IMR-90 (cell line): Measurements from ENCODE around the gene SELENOV. TPM values are rescaled to one million over a fixed set of nuclear protein-coding genes. Genes with fewer than 3 reads are reported as not detected.

Experiments
- ATAC-seq: fragments of 200-7000 bp; cut with Tn5 transposase; 2 replicates; pipeline ENCODE4 v1.9.1; 2020; ENCODE audit warnings: low read depth, mild to moderate bottlenecking, moderate library complexity
- BruUV-seq: library from RNA; stranded (reverse); fragments of 400-500 nt; replicated peaks from 2 replicates; lab custom pipeline; 2021; lab: Mats Ljungman, UMichigan
- CTCF ChIA-PET: fragments of 300-600 bp; formaldehyde crosslinking; extraction: SDS; loops from one replicate; lab custom pipeline; 2021; ENCODE audit warnings: antibody characterized with exemption; lab: Yijun Ruan, JAX
- POLR2A ChIA-PET: fragments of 300-600 bp; sonication (Branson Sonifier 250); formaldehyde crosslinking; loops from one replicate; lab custom pipeline; 2022; ENCODE audit warnings: antibody characterized with exemption; ENCODE audit not compliant: unreplicated experiment; lab: Charles Lee
- DNase-seq: peaks from one replicate; pipeline ENCODE4 v3.0.0; 2013
- H2AFZ ChIP-seq: replicated peaks from 2 replicates; pipeline ENCODE3; 2013; ENCODE audit warnings: low read length, mild to moderate bottlenecking; ENCODE audit not compliant: poor library complexity
- H2AK5ac ChIP-seq: 2 replicates; pipeline ENCODE4 v1.6.1; 2013; ENCODE audit warnings: low read depth, low read length, inconsistent platforms
- H2AK9ac ChIP-seq: replicated peaks from 2 replicates; pipeline ENCODE3; 2013; ENCODE audit warnings: mild to moderate bottlenecking, low read depth, low read length, moderate library complexity; ENCODE audit not compliant: poor library complexity
- H2BK120ac ChIP-seq: 2 replicates; pipeline ENCODE4 v1.6.1; 2013; ENCODE audit warnings: low read depth, low read length, inconsistent platforms
- H2BK15ac ChIP-seq: 3 replicates; pipeline ENCODE4 v1.6.1; 2013; ENCODE audit warnings: low read depth, low read length, inconsistent platforms
- H2BK20ac ChIP-seq: 2 replicates; pipeline ENCODE4 v1.6.1; 2013; ENCODE audit warnings: low read depth, mild to moderate bottlenecking, inconsistent platforms, low read length, moderate library complexity
- H2BK5ac ChIP-seq: 2 replicates; pipeline ENCODE4 v1.6.1; 2013; ENCODE audit warnings: mild to moderate bottlenecking, low read depth, low read length, inconsistent platforms; ENCODE audit not compliant: poor library complexity, severe bottlenecking
- H3K14ac ChIP-seq: replicated peaks from 2 replicates; pipeline ENCODE4 v1.6.1; 2013; ENCODE audit warnings: low read depth, low read length, inconsistent platforms
- H3K18ac ChIP-seq: 2 replicates; pipeline ENCODE4 v1.6.1; 2013; ENCODE audit warnings: low read depth, low read length, control low read depth
- H3K23ac ChIP-seq: 2 replicates; pipeline ENCODE4 v1.6.1; 2013; ENCODE audit warnings: low read depth, low read length, inconsistent platforms
- H3K27ac ChIP-seq: 2 replicates; pipeline ENCODE4 v1.5.1; 2013; ENCODE audit warnings: mild to moderate bottlenecking, control low read depth, low read length; ENCODE audit not compliant: insufficient read depth
- H3K27me3 ChIP-seq: 2 replicates; pipeline ENCODE4 v1.6.1; 2013; ENCODE audit warnings: low read length; ENCODE audit not compliant: control insufficient read depth, insufficient read depth
- H3K36me3 ChIP-seq: 2 replicates; pipeline ENCODE4 v1.6.1; 2013; ENCODE audit warnings: low read length, mixed read lengths; ENCODE audit not compliant: control insufficient read depth, insufficient read depth
- H3K4ac ChIP-seq: 2 replicates; pipeline ENCODE4 v1.6.1; 2013; ENCODE audit warnings: low read depth, low read length, inconsistent platforms
- H3K4me1 ChIP-seq: 2 replicates; pipeline ENCODE4 v1.6.1; 2013; ENCODE audit warnings: low read length, mixed read lengths; ENCODE audit not compliant: control insufficient read depth, insufficient read depth
- H3K4me2 ChIP-seq: 2 replicates; pipeline ENCODE4 v1.6.1; 2013; ENCODE audit warnings: low read depth, mild to moderate bottlenecking, control low read depth, low read length, moderate library complexity
- H3K4me3 ChIP-seq: 2 replicates; pipeline ENCODE4 v1.5.1; 2013; ENCODE audit warnings: low read depth, mild to moderate bottlenecking, control low read depth, low read length, moderate library complexity; ENCODE audit not compliant: insufficient read depth
- H3K56ac ChIP-seq: 2 replicates; pipeline ENCODE4 v1.6.1; 2013; ENCODE audit warnings: low read length, inconsistent platforms; ENCODE audit not compliant: insufficient read depth; ENCODE audit errors: extremely low read depth
- H3K79me1 ChIP-seq, 2 experiments: 2 replicates each; pipeline ENCODE4 v1.6.1; 2013; ENCODE audit warnings: low read length in 2 of 2, inconsistent platforms in 1 of 2, low read depth in 1 of 2
- H3K9ac ChIP-seq: 2 replicates; pipeline ENCODE4 v1.6.1; 2013; ENCODE audit warnings: low read depth, low read length, control low read depth
- H3K9me1 ChIP-seq: 2 replicates; pipeline ENCODE4 v1.6.1; 2013; ENCODE audit warnings: low read length, inconsistent platforms; ENCODE audit not compliant: insufficient read depth
- H3K9me3 ChIP-seq: 2 replicates; pipeline ENCODE4 v1.6.1; 2013; ENCODE audit warnings: low read length; ENCODE audit not compliant: control insufficient read depth, insufficient read depth
- H4K20me1 ChIP-seq: 2 replicates; pipeline ENCODE4 v1.6.1; 2013; ENCODE audit warnings: low read length, inconsistent platforms; ENCODE audit not compliant: insufficient read depth
- H4K5ac ChIP-seq: 2 replicates; pipeline ENCODE4 v1.6.1; 2013; ENCODE audit warnings: mild to moderate bottlenecking, low read depth, low read length, control low read depth
- H4K8ac ChIP-seq, 2 experiments: 2 replicates each; pipeline ENCODE4 v1.6.1; 2013; ENCODE audit warnings: low read depth in 2 of 2, low read length in 2 of 2, control low read depth in 1 of 2, inconsistent platforms in 1 of 2
- H4K91ac ChIP-seq: 2 replicates; pipeline ENCODE4 v1.6.1; 2013; ENCODE audit warnings: low read depth, low read length, inconsistent platforms; ENCODE audit not compliant: insufficient read depth
- BHLHE40 ChIP-seq: fragments of 150-350 bp; IDR thresholded peaks from 2 replicates; pipeline ENCODE4 v1.6.1; 2016; ENCODE audit warnings: mild to moderate bottlenecking, low read depth, low read length
- FOS ChIP-seq: fragments of 150-350 bp; IDR thresholded peaks from 2 replicates; pipeline ENCODE4 v1.6.1; 2016; ENCODE audit warnings: low read depth, low read length
- MAFK ChIP-seq: IDR thresholded peaks from 2 replicates; pipeline ENCODE4 v1.6.1; 2012; ENCODE audit warnings: low read depth, low read length, improper control_type of control experiment
- MXI1 ChIP-seq: IDR thresholded peaks from 2 replicates; pipeline ENCODE4 v1.6.1; 2012; ENCODE audit warnings: low read depth, mild to moderate bottlenecking, low read length, moderate library complexity, borderline replicate concordance
- USF2 ChIP-seq: fragments of 150-350 bp; IDR thresholded peaks from 2 replicates; pipeline ENCODE4 v1.6.1; 2017; ENCODE audit warnings: mild to moderate bottlenecking, antibody characterized with exemption, low read length, low read depth
- WGBS, 2 experiments: methylation state at CpG; one replicate each; pipeline versions ENCODE4 v1.1.5 to v1.1.7; 2013; ENCODE audit warnings: missing lambda C conversion rate in 2 of 2; ENCODE audit not compliant: insufficient read length in 1 of 2; ENCODE audit errors: extremely low coverage in 2 of 2; 5-methylcytosine and 5-hydroxymethylcytosine counted together
- dilution Hi-C: fragments of 300-500 bp; cut with HindIII; formaldehyde crosslinking; loops from one replicate; pipeline ENCODE4 v1.14.3; 2018; ENCODE audit warnings: low sequenced_read_pairs; ENCODE audit not compliant: unreplicated experiment
- in situ Hi-C: fragments of 300-500 bp; cut with MboI; formaldehyde crosslinking; loops from 3 replicates; pipeline ENCODE4 v1.14.3; 2019; ENCODE audit warnings: low sequenced_read_pairs, inconsistent platforms, mixed read lengths
- intact Hi-C: fragments of 100-400 bp; cut with micrococcal nuclease; formaldehyde crosslinking; loops from 2 replicates; pipeline ENCODE4 v1.10.0; 2022
- polyA plus RNA-seq, 3 experiments: library from polyadenylated mRNA; depleted of rRNA; stranded (reverse); fragments of >200 nt; gene quantifications; 2 replicates each; pipeline ENCODE4 v1.2.3, GENCODE V29; 2012; ENCODE audit warnings: low replicate concordance in 1 of 3
- total RNA-seq: library from RNA; depleted of rRNA; stranded (reverse); fragments of >200 nt; gene quantifications from 2 replicates; pipeline ENCODE4 v1.2.3, GENCODE V29; 2012

The SELENOV gene
- total and polyA plus RNA-seq, 2 of the 4 experiments (the other 2 are of a cell fraction) = not detected

GRCh38 chr19:39506944-39507714, 7.8 kb upstream of the SELENOV start:
- Histone ChIP-seq H4K8ac (peak overlapping the region; percentile 66 to 97), H3K4ac (peak overlapping the region; percentile 50; the same call in 1 of the 2 replicates), H3K56ac (no peak overlapping the region), H2BK20ac (no peak overlapping the region), H3K36me3 (no peaks in the 10 kb centered on the region), H2AK5ac (no peak overlapping the region), H4K91ac (no peak overlapping the region), H2AK9ac (peak overlapping the region; percentile 93), H3K4me1 (no peaks in the 10 kb centered on the region), H3K27me3 (peaks cover 23% of the 10 kb centered on the region; the same call in 1 of the 2 replicates), H3K4me2 (peak overlapping the region; percentile 75), H3K4me3 (peak overlapping the region; percentile 65), H2BK5ac (no peak overlapping the region), H3K14ac (no peak overlapping the region; the same call in 1 of the 2 replicates), H3K9ac (peak overlapping the region; percentile 33; the same call in 1 of the 2 replicates), H3K9me3 (no peaks in the 10 kb centered on the region), H3K9me1 (peaks cover 3% of the 10 kb centered on the region; the same call in 1 of the 2 replicates), H3K18ac (no peak overlapping the region), H2BK120ac (no peak overlapping the region), H2BK15ac (no peak overlapping the region), H3K79me1 (no peaks in the 10 kb centered on the region), H2AFZ (peak overlapping the region; percentile 97), H3K27ac (no peak overlapping the region), H4K5ac (peak overlapping the region; percentile 30; the same call in 1 of the 2 replicates), H4K20me1 (no peaks in the 10 kb centered on the region), H3K23ac (0 out of 2 replicates have a peak overlapping the region, but pooled peaks have one; percentile 85)
- in situ Hi-C loops = no loop called here
- DNase-seq (peak; percentile 67), ATAC-seq (peak; percentile 90)
- dilution Hi-C loops = no loop called here
- 3% methylated on average over 76 of the region's 96 CpGs; no CpG with 5 or more reads in 1 of the 2 experiments for WGBS, 2 experiments
- BruUV-seq = no TSS peak
- TF ChIP-seq MXI1 = peak; percentile 14; the same call in 1 of the 2 replicates
- TF ChIP-seq FOS = no peak
- peak; percentile 66 for TF ChIP-seq USF2
- peak; percentile 85 for TF ChIP-seq BHLHE40
- no peak for TF ChIP-seq MAFK
- intact Hi-C loops = no loop called here
- CTCF ChIA-PET = interaction anchor here (0.6 kb wide), 1 partner anchor 24 kb away, joined by 3 read pairs; no protein-coding TSS in a partner anchor
- POLR2A ChIA-PET = no interaction called here
